Measurements from ENCODE around the gene MKS1.

The MKS1 gene

GRCh38 chr17:58193641-58194255 is 25.3 kb downstream of the MKS1 start:
- H3K4me2 ChIP-seq (ENCODE audit: low read length) = no peak overlapping the region
- no peak overlapping the region for H4K8ac ChIP-seq (ENCODE audit: low read depth, low read length)
- no peak overlapping the region for H3K56ac ChIP-seq (ENCODE audit: low read length)
- H3K27me3 ChIP-seq (ENCODE audit: insufficient read depth, low read length, poor library complexity) = no peaks in the 10 kb centered on the region
- no peaks in the 10 kb centered on the region for H3K79me2 ChIP-seq (ENCODE audit: control insufficient read depth, insufficient read depth, low read length)
- H4K5ac ChIP-seq (ENCODE audit: low read length) = no peak overlapping the region
- no peaks in the 10 kb centered on the region for H3K4me1 ChIP-seq (ENCODE audit: control insufficient read depth, low read depth, low read length)
- no peak overlapping the region for H3K9ac ChIP-seq (ENCODE audit: low read length)
- no peaks in the 10 kb centered on the region for H3K36me3 ChIP-seq (ENCODE audit: control insufficient read depth, insufficient read depth, low read length)
- H2AK5ac ChIP-seq (ENCODE audit: low read length) = no peak overlapping the region
- DNase-seq = no peak
- no peak overlapping the region for H3K4me3 ChIP-seq (ENCODE audit: low read length)
- H3K18ac ChIP-seq (ENCODE audit: low read length) = no peak overlapping the region
- H2BK5ac ChIP-seq (ENCODE audit: low read length) = no peak overlapping the region
- H3K79me1 ChIP-seq (ENCODE audit: low read length) = no peaks in the 10 kb centered on the region
- no peak overlapping the region for H2BK120ac ChIP-seq (ENCODE audit: low read depth, low read length)
- no CpG with 5 or more reads among the region's 18 CpGs for WGBS (ENCODE audit: extremely low coverage, insufficient coverage, low lambda C conversion rate)
- H3K23ac ChIP-seq (ENCODE audit: low read length) = no peak overlapping the region
- no peak overlapping the region for H2BK15ac ChIP-seq (replicated peaks; ENCODE audit: low read depth)
- H3K27ac ChIP-seq (ENCODE audit: low read depth, low read length) = no peak overlapping the region
- H3K4ac ChIP-seq (ENCODE audit: low read depth, low read length) = no peak overlapping the region

DNA sequence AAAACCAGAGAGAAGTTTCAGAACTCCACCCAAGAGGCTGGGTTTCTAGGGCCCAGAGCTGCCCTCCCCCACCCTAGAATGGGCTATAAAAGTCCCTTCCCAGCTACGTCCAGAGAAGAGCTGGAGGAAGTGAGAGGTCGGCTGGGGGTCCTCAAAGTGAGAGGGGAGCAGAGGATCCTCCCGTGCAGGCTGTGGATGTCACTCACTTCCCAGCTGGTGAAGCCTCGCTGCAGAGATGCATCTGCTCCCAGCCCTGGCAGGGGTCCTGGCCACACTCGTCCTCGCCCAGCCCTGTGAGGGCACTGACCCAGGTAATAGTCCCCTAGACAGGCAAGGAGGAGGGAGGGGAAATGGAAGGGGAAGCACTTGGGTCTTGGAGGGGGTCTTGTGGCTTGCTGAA is 26.4 kb downstream of the MKS1 start, which contains the start of gene EPX:
EPX (plus strand) TSS at position 115 of the 400 bp plus-strand sequence; CDS start at position 236, 121 bp downstream.
- H3K4ac ChIP-seq (ENCODE audit: low read depth, low read length) = no peak within 1 kb of the TSS
- H3K9ac ChIP-seq (ENCODE audit: low read length) = no peak within 1 kb of the TSS
- H3K56ac ChIP-seq (ENCODE audit: low read length) = no peak within 1 kb of the TSS
- no peak within 1 kb of the TSS for H3K18ac ChIP-seq (ENCODE audit: low read length)
- H3K4me1 ChIP-seq (ENCODE audit: control insufficient read depth, low read depth, low read length) = no peaks in the 10 kb centered on the region
- no peak within 1 kb of the TSS for H4K8ac ChIP-seq (ENCODE audit: low read depth, low read length)
- no peaks in the 10 kb centered on the region for H3K36me3 ChIP-seq (ENCODE audit: control insufficient read depth, insufficient read depth, low read length)
- no peak within 1 kb of the TSS for H2BK15ac ChIP-seq (replicated peaks; ENCODE audit: low read depth)
- no peaks in the 10 kb centered on the region for H3K79me2 ChIP-seq (ENCODE audit: control insufficient read depth, insufficient read depth, low read length)
- no peak within 1 kb of the TSS for H2BK5ac ChIP-seq (ENCODE audit: low read length)
- H2BK120ac ChIP-seq (ENCODE audit: low read depth, low read length) = no peak within 1 kb of the TSS
- no peak within 1 kb of the TSS for H3K27ac ChIP-seq (ENCODE audit: low read depth, low read length)
- no peak for DNase-seq
- no peak within 1 kb of the TSS for H3K23ac ChIP-seq (ENCODE audit: low read length)
- no peak within 1 kb of the TSS for H2AK5ac ChIP-seq (ENCODE audit: low read length)
- no peak within 1 kb of the TSS for H4K5ac ChIP-seq (ENCODE audit: low read length)
- no peaks in the 10 kb centered on the region for H3K27me3 ChIP-seq (ENCODE audit: insufficient read depth, low read length, poor library complexity)
- H3K4me2 ChIP-seq (ENCODE audit: low read length) = no peak within 1 kb of the TSS
- no peaks in the 10 kb centered on the region for H3K79me1 ChIP-seq (ENCODE audit: low read length)
- no CpG with 5 or more reads among the region's 6 CpGs for WGBS (ENCODE audit: extremely low coverage, insufficient coverage, low lambda C conversion rate)
- no peak within 1 kb of the TSS for H3K4me3 ChIP-seq (ENCODE audit: low read length)

GRCh38 chr17:58191241-58191896 is 27.7 kb downstream of the MKS1 start:
- H3K18ac ChIP-seq (ENCODE audit: low read length) = no peak overlapping the region
- no peak overlapping the region for H3K4me2 ChIP-seq (ENCODE audit: low read length)
- no peak overlapping the region for H3K23ac ChIP-seq (ENCODE audit: low read length)
- H2BK15ac ChIP-seq (replicated peaks; ENCODE audit: low read depth) = no peak overlapping the region
- H3K36me3 ChIP-seq (ENCODE audit: control insufficient read depth, insufficient read depth, low read length) = no peaks in the 10 kb centered on the region
- H4K5ac ChIP-seq (ENCODE audit: low read length) = no peak overlapping the region
- no peak overlapping the region for H3K4me3 ChIP-seq (ENCODE audit: low read length)
- no peak overlapping the region for H2BK120ac ChIP-seq (ENCODE audit: low read depth, low read length)
- no peaks in the 10 kb centered on the region for H3K4me1 ChIP-seq (ENCODE audit: control insufficient read depth, low read depth, low read length)
- H3K56ac ChIP-seq (ENCODE audit: low read length) = no peak overlapping the region
- peak; percentile 25 for DNase-seq
- no peak overlapping the region for H3K27ac ChIP-seq (ENCODE audit: low read depth, low read length)
- H2AK5ac ChIP-seq (ENCODE audit: low read length) = no peak overlapping the region
- no CpG with 5 or more reads among the region's 14 CpGs for whole genome bisulfite sequencing (ENCODE audit: extremely low coverage, insufficient coverage, low lambda C conversion rate)
- H2BK5ac ChIP-seq (ENCODE audit: low read length) = no peak overlapping the region
- H3K9ac ChIP-seq (ENCODE audit: low read length) = no peak overlapping the region
- no peaks in the 10 kb centered on the region for H3K79me1 ChIP-seq (ENCODE audit: low read length)
- H3K4ac ChIP-seq (ENCODE audit: low read depth, low read length) = no peak overlapping the region
- H3K79me2 ChIP-seq (ENCODE audit: control insufficient read depth, insufficient read depth, low read length) = no peaks in the 10 kb centered on the region
- no peak overlapping the region for H4K8ac ChIP-seq (ENCODE audit: low read depth, low read length)
- H3K27me3 ChIP-seq (ENCODE audit: insufficient read depth, low read length, poor library complexity) = no peaks in the 10 kb centered on the region

GRCh38 chr17:58189436-58190146 is 29.5 kb downstream of the MKS1 start:
- H4K8ac ChIP-seq (ENCODE audit: low read depth, low read length) = no peak overlapping the region
- H4K5ac ChIP-seq (ENCODE audit: low read length) = no peak overlapping the region
- no peak overlapping the region for H3K4ac ChIP-seq (ENCODE audit: low read depth, low read length)
- H3K18ac ChIP-seq (ENCODE audit: low read length) = no peak overlapping the region
- no peak for DNase-seq
- H3K27me3 ChIP-seq (ENCODE audit: insufficient read depth, low read length, poor library complexity) = no peaks in the 10 kb centered on the region
- H2AK5ac ChIP-seq (ENCODE audit: low read length) = no peak overlapping the region
- H3K79me1 ChIP-seq (ENCODE audit: low read length) = no peaks in the 10 kb centered on the region
- no peak overlapping the region for H2BK5ac ChIP-seq (ENCODE audit: low read length)
- H3K79me2 ChIP-seq (ENCODE audit: control insufficient read depth, insufficient read depth, low read length) = no peaks in the 10 kb centered on the region
- no peaks in the 10 kb centered on the region for H3K4me1 ChIP-seq (ENCODE audit: control insufficient read depth, low read depth, low read length)
- no peak overlapping the region for H3K27ac ChIP-seq (ENCODE audit: low read depth, low read length)
- H3K36me3 ChIP-seq (ENCODE audit: control insufficient read depth, insufficient read depth, low read length) = no peaks in the 10 kb centered on the region
- H3K56ac ChIP-seq (ENCODE audit: low read length) = no peak overlapping the region
- no peak overlapping the region for H3K4me3 ChIP-seq (ENCODE audit: low read length)
- no peak overlapping the region for H3K23ac ChIP-seq (ENCODE audit: low read length)
- no peak overlapping the region for H2BK15ac ChIP-seq (replicated peaks; ENCODE audit: low read depth)
- no peak overlapping the region for H3K4me2 ChIP-seq (ENCODE audit: low read length)
- H2BK120ac ChIP-seq (ENCODE audit: low read depth, low read length) = no peak overlapping the region
- WGBS (ENCODE audit: extremely low coverage, insufficient coverage, low lambda C conversion rate) = no CpG with 5 or more reads among the region's 11 CpGs
- no peak overlapping the region for H3K9ac ChIP-seq (ENCODE audit: low read length)

DNA sequence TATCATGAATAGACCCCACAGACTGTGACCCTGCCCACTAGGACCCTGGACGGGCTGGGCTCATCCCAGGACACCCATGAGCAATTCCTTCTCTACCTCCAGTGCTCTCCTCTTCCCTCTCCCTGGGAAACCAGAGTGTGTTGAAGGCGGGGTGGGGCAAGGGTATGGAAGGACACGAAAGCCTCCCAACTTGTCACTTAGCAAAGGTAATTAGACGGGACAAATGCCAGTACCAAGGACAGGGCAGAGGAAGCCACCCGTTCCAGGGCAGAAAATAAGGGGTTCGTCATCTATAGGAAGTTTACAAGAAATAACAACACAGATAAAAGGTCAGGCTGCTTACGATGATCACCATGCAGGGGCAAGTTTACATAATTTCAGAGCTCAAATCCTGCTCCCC is 31.4 kb downstream of the MKS1 start:
- DNase-seq = no peak
- Histone ChIP-seq H3K79me1 (ENCODE audit: low read length) (no peaks in the 10 kb centered on the region), H3K4ac (ENCODE audit: low read depth, low read length) (no peak overlapping the region), H2BK120ac (ENCODE audit: low read depth, low read length) (no peak overlapping the region), H3K23ac (ENCODE audit: low read length) (no peak overlapping the region), H3K79me2 (ENCODE audit: control insufficient read depth, insufficient read depth, low read length) (no peaks in the 10 kb centered on the region), H3K56ac (ENCODE audit: low read length) (no peak overlapping the region), H4K8ac (ENCODE audit: low read depth, low read length) (no peak overlapping the region), H3K4me1 (ENCODE audit: control insufficient read depth, low read depth, low read length) (no peaks in the 10 kb centered on the region), H2BK15ac (replicated peaks; ENCODE audit: low read depth) (no peak overlapping the region), H3K9ac (ENCODE audit: low read length) (no peak overlapping the region), H3K36me3 (ENCODE audit: control insufficient read depth, insufficient read depth, low read length) (no peaks in the 10 kb centered on the region), H3K4me2 (ENCODE audit: low read length) (no peak overlapping the region), H3K4me3 (ENCODE audit: low read length) (no peak overlapping the region), H4K5ac (ENCODE audit: low read length) (no peak overlapping the region), H2AK5ac (ENCODE audit: low read length) (no peak overlapping the region), H3K27ac (ENCODE audit: low read depth, low read length) (no peak overlapping the region), H3K27me3 (ENCODE audit: insufficient read depth, low read length, poor library complexity) (no peaks in the 10 kb centered on the region), H2BK5ac (ENCODE audit: low read length) (no peak overlapping the region), H3K18ac (ENCODE audit: low read length) (no peak overlapping the region)
- no CpG with 5 or more reads among the region's 7 CpGs for WGBS (ENCODE audit: extremely low coverage, insufficient coverage, low lambda C conversion rate)
